ENCODE results near the gene BAIAP2. TPM values are rescaled to one million over a fixed set of nuclear protein-coding genes. Genes with fewer than 3 reads are reported as not detected.

The BAIAP2 gene
- total and polyA plus RNA-seq, 2 donors (not counting 3 experiments of a cell fraction or from before 2014, with no cell fraction given), result 12.3 to 18.6 TPM

- Histone ChIP-seq H3K4me2 (ENCODE audit: insufficient read depth, low read length) (no peak overlapping the region), H4K20me1 (replicated peaks; ENCODE audit: control insufficient read depth, extremely low read depth, insufficient read depth, low read length) (no peaks in the 10 kb centered on the region), H3K9me3 (replicated peaks; ENCODE audit: control insufficient read depth, insufficient read depth, low read length) (no peaks in the 10 kb centered on the region), H3K4me3 (replicated peaks in 1 of 3; ENCODE audit: insufficient read depth in 1 of 3, low read depth in 1 of 3, low read length in 3 of 3) (no peak overlapping the region), H3K27me3 (ENCODE audit: control insufficient read depth in 2 of 2, insufficient read depth in 2 of 2, low read length in 2 of 2) (peaks cover 9 to 15% of the 10 kb centered on the region in 2 experiments), H3K79me2 (ENCODE audit: control insufficient read depth, insufficient read depth, low read length) (no peaks in the 10 kb centered on the region), H3K27ac (ENCODE audit: insufficient read depth, low read depth, low read length) (no peak overlapping the region), H3K9ac (replicated peaks; ENCODE audit: extremely low read depth, insufficient read depth, low read length) (no peak overlapping the region), H3K9me1 (replicated peaks; ENCODE audit: control insufficient read depth, extremely low read depth, insufficient read depth, low read length) (no peaks in the 10 kb centered on the region), H3K4me1 (ENCODE audit: control insufficient read depth, extremely low read depth, insufficient read depth, low read length) (peaks cover 7% of the 10 kb centered on the region), H3K36me3 (ENCODE audit: control insufficient read depth in 2 of 2, extremely low read depth in 1 of 2, insufficient read depth in 2 of 2, low read length in 2 of 2) (no peaks in the 10 kb centered on the region), H2AFZ (ENCODE audit: low read depth, low read length) (no peak overlapping the region)
- dilution Hi-C loops (cut with MboI; ENCODE audit: extremely low pct_ligation_motif_present, low sequenced_read_pairs), result no loop called here
- intact Hi-C loops (cut with micrococcal nuclease), result no loop called here
- ChIA-PET POLR2A (no interaction called here), CTCF (interaction anchor here (1.7 kb wide), 1 partner anchor 79 kb away, joined by 4 read pairs; no protein-coding TSS in a partner anchor)
- no peak for FAIRE-seq
- no peak for DNase-seq (ENCODE audit: low read depth, low spot score)
- no TSS peak for BruUV-seq (replicated peaks)
- no peak for TF ChIP-seq GATA2 (IDR thresholded peaks at IDR 0.05; ENCODE audit: insufficient read depth, insufficient read length, low read depth, low read length)
- no peak for TF ChIP-seq FOS (IDR thresholded peaks at IDR 0.05; ENCODE audit: borderline replicate concordance, insufficient read depth, low read length)
- TF ChIP-seq EZH2 (IDR thresholded peaks at IDR 0.05; ENCODE audit: borderline replicate concordance, low read depth, low read length, severe bottlenecking), result peak; percentile 61
- TF ChIP-seq CTCF (IDR thresholded peaks at IDR 0.05; ENCODE audit: extremely low read depth in 1 of 2, insufficient read depth in 1 of 2, low read depth in 1 of 2, low read length in 2 of 2), result peak in 1 of 2 donors; percentile 2
Measured at GRCh38 chr17:81121841-81122733, 87.1 kb downstream of the BAIAP2 start.

Data from endothelial cell of umbilical vein (primary cell).